ENCODE results near the gene STPG3. TPM values are rescaled to one million over a fixed set of nuclear protein-coding genes. Genes with fewer than 3 reads are reported as not detected.
A peak's percentile ranks its signal among the peaks of the same experiment; 100 is the strongest.

Gene STPG3
- total and polyA plus RNA-seq, 2 of the 13 experiments (the other 11 are each of a cell fraction or from before 2014, with no cell fraction given): not detected

- TF ChIP-seq ZBTB2 (CRISPR knock-in tag; IDR thresholded peaks at IDR 0.05; ENCODE audit: low read depth): no peak; the same call in 1 of the 2 replicates
- TF ChIP-seq RORA (CRISPR knock-in tag; IDR thresholded peaks at IDR 0.05): no peak
- no peak for TF ChIP-seq YEATS2 (CRISPR knock-in tag; IDR thresholded peaks at IDR 0.05; ENCODE audit: borderline replicate concordance)
- TF ChIP-seq PTBP1 (IDR thresholded peaks at IDR 0.05; ENCODE audit: low read depth, low read length, poor library complexity, severe bottlenecking): no peak
- no peak for TF ChIP-seq RBAK (CRISPR knock-in tag; IDR thresholded peaks at IDR 0.05)
- no peak for TF ChIP-seq REXO4 (CRISPR knock-in tag; IDR thresholded peaks at IDR 0.05; ENCODE audit: borderline replicate concordance)
- no peak for TF ChIP-seq SAFB2 (CRISPR knock-in tag; IDR thresholded peaks at IDR 0.05; ENCODE audit: borderline replicate concordance, low read depth)
- no peak for TF ChIP-seq ZNF292 (CRISPR knock-in tag; IDR thresholded peaks at IDR 0.05; ENCODE audit: borderline replicate concordance, low read depth)
- no peak for TF ChIP-seq NCOR1 (IDR thresholded peaks at IDR 0.05; ENCODE audit: borderline replicate concordance, low read length)
- no peak for TF ChIP-seq SRY (CRISPR knock-in tag; IDR thresholded peaks at IDR 0.05)
- no peak for TF ChIP-seq ZNF75D (CRISPR knock-in tag; IDR thresholded peaks at IDR 0.05; ENCODE audit: borderline replicate concordance)
- TF ChIP-seq ZNF772 (CRISPR knock-in tag; IDR thresholded peaks at IDR 0.05): peak; percentile 4; the same call in 1 of the 2 replicates
- 0 out of 2 replicates have a peak, but pooled peaks have one; percentile 43 for TF ChIP-seq GATAD1 (CRISPR knock-in tag; IDR thresholded peaks at IDR 0.05)
- peak; percentile 89; the same call in 1 of the 2 replicates for TF ChIP-seq ZNF724P (CRISPR knock-in tag; IDR thresholded peaks at IDR 0.05; ENCODE audit: borderline replicate concordance)
- no peak for TF ChIP-seq MLX (CRISPR knock-in tag; IDR thresholded peaks at IDR 0.05)
- no peak for TF ChIP-seq SRSF4 (IDR thresholded peaks at IDR 0.05; ENCODE audit: low read depth, low read length, poor library complexity, severe bottlenecking)
- peak; percentile 47; the same call in 1 of the 2 replicates for TF ChIP-seq ZNF607 (CRISPR knock-in tag; IDR thresholded peaks at IDR 0.05; ENCODE audit: borderline replicate concordance)
- no peak for TF ChIP-seq ZNF790 (CRISPR knock-in tag; IDR thresholded peaks at IDR 0.05; ENCODE audit: borderline replicate concordance)
- TF ChIP-seq ZUFSP (CRISPR knock-in tag; IDR thresholded peaks at IDR 0.05; ENCODE audit: borderline replicate concordance): no peak
- no peak for TF ChIP-seq THYN1 (CRISPR knock-in tag; IDR thresholded peaks at IDR 0.05; ENCODE audit: borderline replicate concordance, low read depth)
- TF ChIP-seq ZMYM2 (CRISPR knock-in tag; IDR thresholded peaks at IDR 0.05): peak; percentile 34; the same call in 1 of the 2 replicates
- no peak for TF ChIP-seq ZNF496 (CRISPR knock-in tag; IDR thresholded peaks at IDR 0.05; ENCODE audit: insufficient replicate concordance)
- no peak for TF ChIP-seq ELF3 (CRISPR knock-in tag; IDR thresholded peaks at IDR 0.05)
Measured at GRCh38 chr9:137241490-137242268, 9.4 kb upstream of the STPG3 start (continued).

Data from HepG2 (cell line).